ENCODE measurements around the gene HDLBP.

HDLBP gene

DNA sequence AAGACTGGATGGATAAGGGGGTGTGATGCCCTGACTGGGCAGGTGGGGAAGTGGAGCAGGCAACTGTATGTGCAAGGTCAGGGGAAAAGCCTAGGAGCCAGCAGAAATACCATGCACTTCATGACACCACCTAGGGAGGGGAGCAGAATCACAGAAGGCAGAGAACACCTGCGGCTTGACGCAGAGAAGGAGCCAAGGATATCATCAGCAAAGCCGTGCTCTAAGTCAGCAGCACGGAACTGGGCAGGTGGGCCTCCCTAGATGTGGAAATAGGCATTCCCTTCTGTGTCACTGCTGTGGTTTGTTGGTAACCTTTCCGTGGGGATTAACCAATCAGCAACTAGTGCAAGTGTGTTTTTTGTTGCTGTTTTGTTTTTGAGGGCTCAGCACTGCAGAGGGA is 41.3 kb downstream of the HDLBP start:
- DNase-seq: no peak

DNA sequence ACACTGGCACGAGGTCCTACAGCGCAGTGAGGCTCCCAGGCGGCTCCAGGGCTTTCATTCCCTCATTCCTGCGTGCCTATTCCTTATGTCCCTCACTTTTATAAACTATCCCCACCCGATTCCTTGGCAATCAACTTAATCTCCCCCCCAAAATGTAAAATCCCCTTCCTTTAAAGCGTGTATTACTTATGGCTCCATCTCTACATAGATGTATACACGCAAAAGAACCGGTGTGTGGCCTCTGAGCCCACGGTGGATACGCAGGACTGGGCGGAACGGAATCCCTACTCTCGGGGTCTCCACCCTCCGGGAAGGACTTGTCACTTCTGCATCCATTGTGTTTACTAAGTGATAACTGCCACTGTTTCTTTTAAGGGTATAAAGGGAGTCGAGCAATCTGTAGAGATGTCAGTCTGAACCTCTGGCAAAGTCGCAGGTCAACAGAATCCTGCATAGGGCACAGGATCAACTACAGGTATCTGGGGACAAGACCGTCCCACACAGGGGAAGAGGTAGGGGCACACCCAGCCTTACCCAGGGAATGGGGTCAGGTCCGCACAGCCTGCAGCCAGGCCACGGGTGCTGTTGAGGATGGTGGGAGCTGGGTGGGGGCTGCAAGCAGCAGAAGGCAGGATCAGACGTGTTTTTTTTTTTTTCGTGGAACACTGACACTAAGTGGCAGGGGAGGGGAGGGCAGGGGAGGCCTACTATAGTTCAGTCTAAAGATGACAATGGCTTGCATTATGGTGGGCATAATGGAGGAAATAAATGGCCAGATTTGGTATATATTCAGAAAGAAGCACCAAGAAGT is 42.1 kb downstream of the HDLBP start:
- DNase-seq: peak; percentile 23

- peak; percentile 63 for DNase-seq
Observed at GRCh38 chr2:241272303-241273209, 42.9 kb downstream of the HDLBP start.

DNA sequence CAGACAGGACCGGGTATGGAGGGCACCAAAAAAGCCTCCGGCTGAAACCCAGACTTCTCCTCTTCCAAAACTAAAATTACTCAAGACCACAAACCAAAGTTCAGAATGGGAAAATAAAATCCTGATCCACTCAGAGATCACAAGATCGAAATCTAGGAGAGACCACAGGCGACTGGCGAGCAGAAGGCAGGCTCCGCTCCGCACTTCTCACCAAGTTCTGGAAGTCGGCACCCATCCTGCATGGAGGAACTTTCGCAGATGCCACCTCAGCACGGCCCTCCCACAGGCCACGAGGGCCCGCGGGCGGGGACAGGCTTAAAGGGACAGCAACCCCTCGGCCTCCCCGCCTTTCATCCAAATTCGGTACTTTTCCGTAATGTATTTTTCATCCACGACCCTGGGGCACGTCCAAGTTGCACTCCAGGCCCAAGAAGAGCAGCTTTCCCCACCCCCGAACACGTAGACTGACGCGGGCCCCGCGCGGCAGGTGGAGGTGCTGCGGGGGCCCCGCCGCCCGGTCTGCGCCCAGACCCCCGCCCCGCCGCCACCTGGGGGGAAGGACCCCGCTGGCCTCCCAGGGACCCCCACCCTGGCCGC is 43.7 kb downstream of the HDLBP start:
- DNase-seq: peak; percentile 48

GRCh38 chr2:241270531-241270930 is 44.9 kb downstream of the HDLBP start:
- no peak for DNase-seq

DNA sequence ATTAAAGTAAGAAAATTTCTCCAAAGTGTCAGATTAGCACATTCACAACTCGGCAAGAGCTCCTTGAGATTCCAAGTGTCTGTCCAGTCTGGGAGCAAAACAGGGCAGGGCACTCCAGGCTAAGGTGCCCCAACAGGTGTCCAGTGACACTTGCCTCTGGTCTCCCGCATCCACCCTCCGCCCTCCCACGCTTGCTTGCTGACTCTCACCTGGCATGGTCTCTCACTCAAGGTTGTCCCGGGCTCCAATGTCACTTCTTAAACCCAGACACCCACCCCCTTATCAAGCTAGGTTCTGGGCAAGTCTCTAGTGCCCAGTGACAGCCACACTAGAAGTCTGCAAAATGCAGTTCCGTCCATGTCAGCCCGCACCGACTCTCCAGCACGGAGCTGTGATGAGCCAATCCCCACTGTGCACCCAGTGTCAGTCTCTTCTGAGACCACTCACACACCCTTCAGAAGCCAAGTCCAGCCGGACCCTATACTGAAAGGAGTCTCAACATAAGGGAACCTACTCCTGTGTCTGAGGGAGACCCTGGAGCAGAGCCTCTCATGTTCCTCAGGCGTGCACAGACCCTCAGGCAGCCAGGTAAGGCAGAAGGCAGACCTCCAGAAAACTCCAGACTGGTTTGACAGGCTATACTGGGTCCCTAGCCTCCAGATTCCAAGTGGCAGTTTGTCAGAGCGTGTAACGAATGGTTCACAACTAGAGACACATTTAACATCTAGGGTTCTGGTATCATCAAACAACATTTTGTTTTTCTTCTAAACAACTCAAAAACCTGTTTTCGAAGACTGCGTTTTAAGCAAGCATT is 45.6 kb downstream of the HDLBP start:
- no peak for DNase-seq

GRCh38 chr2:241268716-241269445 is 46.6 kb downstream of the HDLBP start:
- DNase-seq: no peak

- DNase-seq: no peak
Observed at GRCh38 chr2:241268306-241268705, 47.2 kb downstream of the HDLBP start.

DNA sequence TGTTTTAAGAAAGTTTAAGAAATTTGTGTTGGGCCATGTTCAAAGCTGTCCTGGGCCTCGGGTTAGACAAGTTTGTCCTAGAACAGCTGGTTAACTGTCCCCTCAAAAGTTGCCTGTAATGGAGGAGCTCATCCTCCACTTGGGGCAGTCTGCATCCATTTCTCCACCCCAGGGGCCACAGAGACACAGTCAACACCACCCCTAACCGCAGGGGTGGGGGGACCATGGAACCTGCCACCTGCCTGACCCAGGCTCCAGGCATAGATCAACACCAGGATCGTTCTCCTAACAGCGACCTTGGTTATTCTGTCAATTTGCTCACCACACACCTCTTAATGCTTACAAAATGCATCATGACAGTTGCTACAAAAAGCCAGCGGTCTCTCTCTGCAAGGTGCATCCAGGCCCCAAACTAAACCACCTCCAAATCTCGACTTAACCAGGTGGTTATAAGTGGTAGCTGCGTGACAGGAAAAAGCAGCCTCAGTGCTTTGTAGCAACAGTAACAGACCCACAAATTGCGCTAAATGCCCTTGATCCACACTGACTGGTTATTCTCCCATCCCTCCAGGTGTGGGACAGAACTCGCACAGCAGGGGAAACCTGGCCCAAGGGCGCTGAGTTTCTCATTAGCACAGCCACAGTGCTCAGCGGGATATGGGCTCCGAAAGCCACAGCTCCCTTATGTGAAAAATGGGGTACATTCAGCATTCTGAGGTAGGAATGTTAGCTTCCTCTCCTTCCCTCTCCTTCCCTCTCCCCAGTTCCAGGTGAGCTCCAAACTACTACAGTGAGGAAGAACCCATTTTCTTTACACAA is 48.0 kb downstream of the HDLBP start:
- no peak for DNase-seq

DNA sequence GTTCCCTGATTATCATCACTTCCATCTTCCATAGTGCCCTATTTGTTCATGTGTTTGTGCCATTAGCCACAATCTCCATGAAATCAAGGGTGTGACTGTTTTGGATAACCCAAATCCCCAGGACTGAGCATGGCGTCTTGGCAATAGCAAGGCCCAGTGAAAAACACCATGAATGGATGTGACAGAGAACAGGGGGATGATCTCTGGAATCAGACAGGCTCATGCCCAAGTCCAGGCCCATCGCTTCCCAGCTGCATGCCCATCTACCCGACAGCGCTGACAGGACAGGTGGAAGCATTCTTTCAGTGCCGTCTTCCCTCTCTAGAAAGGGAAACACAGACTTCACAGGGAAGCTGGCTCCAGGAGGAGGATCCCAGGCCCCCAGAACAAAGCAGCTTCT is 50.0 kb downstream of the HDLBP start:
- no peak for DNase-seq

DNA sequence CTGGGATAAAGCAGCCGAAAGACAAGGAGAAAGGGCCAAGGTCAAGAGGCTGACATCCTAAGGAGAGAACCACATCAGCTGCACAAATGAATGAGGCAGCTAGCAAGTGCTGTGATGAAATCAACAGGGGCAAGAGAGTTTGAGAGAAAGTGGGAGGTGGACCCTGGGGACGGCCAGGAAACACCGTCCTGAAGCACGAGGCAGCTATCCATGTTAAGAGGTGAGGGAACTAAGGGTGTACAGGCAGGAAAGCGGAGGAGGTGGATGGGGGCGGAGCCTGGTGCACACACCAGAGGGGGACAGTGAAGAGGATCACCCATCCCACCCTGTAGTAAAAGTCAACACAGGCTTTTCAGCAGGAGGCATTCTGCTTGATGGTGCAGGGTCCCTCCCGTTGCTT is 52.4 kb downstream of the HDLBP start:
- DNase-seq: no peak

DNA sequence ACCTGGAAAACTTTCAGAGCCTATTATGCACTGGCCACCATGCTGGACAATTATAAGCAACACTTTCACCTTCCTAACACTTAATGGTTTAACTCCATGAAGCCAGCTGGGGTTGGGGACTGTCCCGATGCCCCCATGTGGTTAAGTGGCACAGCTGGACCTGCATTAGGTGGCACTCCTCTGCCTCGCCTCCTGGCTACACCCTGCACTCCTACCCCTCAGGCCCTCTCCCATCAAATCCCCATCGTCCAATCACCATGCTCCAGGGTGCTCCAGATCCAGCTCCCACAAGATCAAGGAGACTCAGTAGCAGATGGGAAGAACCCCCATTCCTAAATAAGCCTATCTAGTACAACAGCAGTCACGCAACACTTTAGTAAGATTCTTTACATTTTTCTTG is 53.8 kb downstream of the HDLBP start:
- DNase-seq: no peak

DNA sequence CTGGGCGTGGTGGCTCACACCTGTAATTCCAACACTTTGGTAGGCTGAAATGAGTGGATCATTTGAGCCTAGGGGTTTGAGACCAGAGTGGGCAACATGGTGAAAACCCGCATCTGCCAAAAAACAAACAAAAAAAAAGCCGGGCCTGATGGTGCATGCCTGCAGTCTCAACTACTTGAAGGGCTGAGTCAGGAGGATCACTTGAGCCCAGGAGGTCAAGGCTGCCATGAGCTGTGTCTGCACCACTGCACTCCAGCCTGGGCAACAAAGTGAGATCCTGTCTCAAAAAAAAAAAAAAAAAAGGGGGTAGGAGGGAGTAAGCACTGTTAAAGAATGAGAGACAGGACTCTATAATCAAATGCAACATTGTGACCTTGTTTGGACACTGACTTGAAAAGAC is 54.6 kb downstream of the HDLBP start:
- no peak for DNase-seq

- no peak for DNase-seq
Observed at GRCh38 chr2:241258505-241259280, 56.8 kb downstream of the HDLBP start.

DNA sequence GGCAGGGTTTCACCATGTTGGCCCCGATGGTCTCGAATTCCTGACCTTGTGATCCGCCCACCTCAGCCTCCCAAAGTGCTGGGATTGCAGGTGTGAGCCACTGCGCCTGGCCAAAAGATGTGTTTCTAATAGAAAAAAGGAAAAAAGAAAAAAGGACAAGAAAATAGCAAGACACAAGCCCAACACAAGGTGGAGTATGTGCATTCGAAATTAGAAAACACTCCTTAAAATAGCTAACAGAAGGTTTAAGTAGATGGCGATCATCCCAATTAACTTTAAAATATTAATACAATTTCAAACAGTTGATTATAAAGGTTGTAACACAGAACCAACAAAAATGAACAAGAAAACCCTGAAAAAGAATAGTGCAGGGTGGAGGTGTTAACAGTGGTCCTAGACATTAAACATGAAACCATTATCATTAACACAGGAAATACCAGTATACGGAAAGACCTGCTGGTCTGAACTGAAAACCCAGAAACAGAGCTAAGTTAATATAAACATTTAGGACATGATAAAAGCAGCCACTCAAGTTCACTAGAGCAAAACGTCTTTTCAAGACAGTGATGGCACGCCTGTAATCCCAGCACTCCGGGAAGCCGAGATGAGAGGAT is 57.9 kb downstream of the HDLBP start:
- DNase-seq: no peak

GRCh38 chr2:241256168-241256545 is 59.3 kb downstream of the HDLBP start:
- no peak for DNase-seq

- DNase-seq: no peak
Observed at GRCh38 chr2:241255542-241256167, 59.8 kb downstream of the HDLBP start.

GRCh38 chr2:241254904-241255351 is 60.5 kb downstream of the HDLBP start:
- DNase-seq: no peak

- no peak for DNase-seq
Observed at GRCh38 chr2:241252778-241253475, 62.5 kb downstream of the HDLBP start.

Measured in NCI-H82 (cell line).